Parathyroid adenoma (tissue), 2 donors: Measurements from ENCODE around the gene MAP4.
"Not testable (repeated sequence)": the region's sequence is repeated elsewhere in the genome, so short reads cannot be mapped to it uniquely, and the experiment has no call there.

Experiments
- H2AFZ ChIP-seq: fragments of 300-600 bp; sonication (generic); one replicate; pipeline ENCODE4 v1.7.0; 2017; ENCODE audit warnings: antibody characterized with exemption, mild to moderate bottlenecking
- H3K27ac ChIP-seq: fragments of 300-600 bp; sonication (generic); one replicate; pipeline ENCODE4 v1.7.0; 2017
- H3K27me3 ChIP-seq: fragments of 300-600 bp; sonication (generic); one replicate; pipeline ENCODE4 v1.7.0; 2017; ENCODE audit warnings: low read length; ENCODE audit not compliant: control insufficient read depth, insufficient read depth
- H3K36me3 ChIP-seq: fragments of 300-600 bp; sonication (generic); one replicate; pipeline ENCODE4 v1.7.0; 2017; ENCODE audit warnings: low read length; ENCODE audit not compliant: control insufficient read depth, insufficient read depth
- H3K4me1 ChIP-seq: fragments of 300-600 bp; sonication (generic); one replicate; pipeline ENCODE4 v1.7.0; 2017; ENCODE audit warnings: control low read depth
- H3K4me2 ChIP-seq: fragments of 300-600 bp; sonication (generic); one replicate; pipeline ENCODE4 v1.7.0; 2017; ENCODE audit warnings: low read length
- H3K4me3 ChIP-seq: fragments of 300-600 bp; sonication (generic); one replicate; pipeline ENCODE4 v1.7.0; 2017; ENCODE audit warnings: low read depth, low read length
- H3K79me2 ChIP-seq: fragments of 300-600 bp; sonication (generic); one replicate; pipeline ENCODE4 v1.7.0; 2017; ENCODE audit warnings: control low read depth
- H3K9ac ChIP-seq: fragments of 300-600 bp; sonication (generic); one replicate; pipeline ENCODE4 v1.7.0; 2017; ENCODE audit warnings: mild to moderate bottlenecking
- H3K9me3 ChIP-seq: fragments of 300-600 bp; sonication (generic); one replicate; pipeline ENCODE4 v1.7.0; 2017; ENCODE audit warnings: low read length; ENCODE audit not compliant: control insufficient read depth
- TF ChIP-seq, protein P1 (sequence below): fragments of 300-600 bp; sonication (generic); IDR thresholded peaks from one replicate; pipeline ENCODE4 v1.7.0; 2017; ENCODE audit warnings: antibody characterized with exemption, mild to moderate bottlenecking
- donor health status: primary hyperparathyroidism.

The MAP4 gene

DNA sequence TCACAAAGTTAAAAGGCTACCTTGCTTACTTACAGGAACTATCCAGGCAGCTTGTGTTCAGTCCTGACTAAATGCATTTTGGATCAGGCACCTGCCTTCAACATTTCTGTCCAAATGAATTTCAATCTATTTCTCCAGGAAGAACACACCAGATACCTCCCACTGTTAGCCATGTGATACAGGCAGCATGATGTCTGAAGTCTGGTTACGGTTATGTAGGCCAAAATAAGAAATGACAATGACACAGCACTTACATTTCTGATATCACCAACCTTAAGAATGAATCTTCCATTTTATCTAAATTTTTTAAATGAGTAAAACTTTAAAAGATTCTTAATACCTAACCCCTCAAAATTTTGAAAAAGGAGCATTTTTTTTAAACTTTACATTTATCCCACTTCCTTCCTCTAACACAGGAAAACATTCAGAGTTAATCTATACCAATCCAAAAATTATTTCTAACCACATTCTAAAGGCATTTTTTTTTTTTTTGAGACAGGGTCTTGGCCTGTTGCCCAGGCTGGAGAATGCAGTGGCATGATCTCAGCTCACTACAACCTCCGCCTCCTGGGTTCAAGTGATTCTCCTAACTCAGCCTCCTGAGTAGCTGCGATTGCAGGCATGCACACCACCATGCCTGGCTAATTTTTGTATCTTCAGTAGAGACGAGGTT, at the start of gene MAP4:
Gene MAP4 (minus strand): TSS at position 116 of the 673 bp plus-strand sequence. CDS start 17,556 bp downstream, outside the sequence.
- Histone ChIP-seq H3K4me3 (no peak within 1 kb of the TSS), H2AFZ (no peak within 1 kb of the TSS), H3K4me2 (no peak within 1 kb of the TSS), H3K27me3 (no peaks in the 10 kb centered on the region), H3K9me3 (no peaks in the 10 kb centered on the region), H3K79me2 (peaks cover 5% of the 10 kb centered on the region), H3K4me1 (peaks cover 2% of the 10 kb centered on the region), H3K36me3 (no peaks in the 10 kb centered on the region), H3K27ac (no peak within 1 kb of the TSS), H3K9ac (no peak within 1 kb of the TSS)
- TF ChIP-seq, protein P1, sequence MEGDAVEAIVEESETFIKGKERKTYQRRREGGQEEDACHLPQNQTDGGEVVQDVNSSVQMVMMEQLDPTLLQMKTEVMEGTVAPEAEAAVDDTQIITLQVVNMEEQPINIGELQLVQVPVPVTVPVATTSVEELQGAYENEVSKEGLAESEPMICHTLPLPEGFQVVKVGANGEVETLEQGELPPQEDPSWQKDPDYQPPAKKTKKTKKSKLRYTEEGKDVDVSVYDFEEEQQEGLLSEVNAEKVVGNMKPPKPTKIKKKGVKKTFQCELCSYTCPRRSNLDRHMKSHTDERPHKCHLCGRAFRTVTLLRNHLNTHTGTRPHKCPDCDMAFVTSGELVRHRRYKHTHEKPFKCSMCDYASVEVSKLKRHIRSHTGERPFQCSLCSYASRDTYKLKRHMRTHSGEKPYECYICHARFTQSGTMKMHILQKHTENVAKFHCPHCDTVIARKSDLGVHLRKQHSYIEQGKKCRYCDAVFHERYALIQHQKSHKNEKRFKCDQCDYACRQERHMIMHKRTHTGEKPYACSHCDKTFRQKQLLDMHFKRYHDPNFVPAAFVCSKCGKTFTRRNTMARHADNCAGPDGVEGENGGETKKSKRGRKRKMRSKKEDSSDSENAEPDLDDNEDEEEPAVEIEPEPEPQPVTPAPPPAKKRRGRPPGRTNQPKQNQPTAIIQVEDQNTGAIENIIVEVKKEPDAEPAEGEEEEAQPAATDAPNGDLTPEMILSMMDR: no peak

DNA sequence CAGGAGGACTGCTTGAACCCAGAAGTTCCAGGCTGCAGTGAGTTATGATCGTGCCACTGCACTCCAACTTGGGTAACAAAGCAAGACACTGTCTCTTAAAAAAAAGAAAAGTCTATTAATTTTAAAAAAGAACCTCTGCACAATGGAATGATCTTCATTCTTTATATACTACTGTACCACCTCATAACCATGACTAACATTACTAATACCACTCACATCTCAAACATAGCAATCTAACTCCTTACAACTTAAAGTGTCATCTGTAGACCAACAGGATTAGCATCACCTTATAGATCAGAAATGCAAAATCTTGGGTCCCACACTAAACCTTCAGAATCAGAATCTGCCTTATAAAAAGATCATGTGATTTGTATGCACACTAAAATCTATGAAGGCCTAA, 48.8 kb upstream of the MAP4 start:
- no peak overlapping the region for H3K4me3 ChIP-seq
- TF ChIP-seq, protein P1: no peak
- no peak overlapping the region for H3K27ac ChIP-seq
- H3K9ac ChIP-seq: no peak overlapping the region
- peaks cover 7% of the 10 kb centered on the region for H3K4me1 ChIP-seq
- H3K27me3 ChIP-seq: no peaks in the 10 kb centered on the region
- peaks cover 5% of the 10 kb centered on the region for H3K79me2 ChIP-seq
- no peak overlapping the region for H3K4me2 ChIP-seq
- H3K36me3 ChIP-seq: no peaks in the 10 kb centered on the region
- H2AFZ ChIP-seq: no peak overlapping the region
- H3K9me3 ChIP-seq: no peaks in the 10 kb centered on the region

- Histone ChIP-seq H3K36me3 (no peaks in the 10 kb centered on the region), H3K4me1 (peaks cover 7% of the 10 kb centered on the region), H3K4me3 (no peak overlapping the region), H3K27me3 (no peaks in the 10 kb centered on the region), H3K9ac (no peak overlapping the region), H3K9me3 (no peaks in the 10 kb centered on the region), H3K4me2 (peak overlapping the region; percentile 6), H2AFZ (no peak overlapping the region), H3K79me2 (peaks cover 5% of the 10 kb centered on the region), H3K27ac (no peak overlapping the region)
- TF ChIP-seq, protein P1: no peak
Measured at GRCh38 chr3:48064292-48064829, 48.1 kb upstream of the MAP4 start.

DNA sequence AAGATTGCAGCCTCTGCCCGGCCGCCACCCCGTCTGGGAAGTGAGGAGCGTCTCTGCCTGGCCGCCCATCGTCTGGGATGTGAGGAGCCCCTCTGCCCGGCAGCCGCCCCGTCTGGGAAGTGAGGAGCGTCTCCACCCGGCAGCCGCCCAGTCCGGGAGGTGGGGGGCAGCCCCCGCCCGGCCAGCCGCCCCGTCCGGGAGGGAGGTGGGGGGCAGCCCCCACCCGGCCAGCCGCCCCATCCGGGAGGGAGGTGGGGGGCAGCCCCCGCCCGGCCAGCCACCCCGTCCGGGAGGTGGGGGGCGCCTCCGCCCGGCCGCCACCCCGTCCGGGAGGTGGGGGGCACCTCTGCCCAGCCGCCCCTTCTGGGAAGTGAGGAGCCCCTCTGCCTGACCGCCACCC, 45.4 kb upstream of the MAP4 start:
- H3K36me3 ChIP-seq, H3K27me3 ChIP-seq, H3K4me2 ChIP-seq, H3K4me3 ChIP-seq, H3K9me3 ChIP-seq, H2AFZ ChIP-seq, H3K9ac ChIP-seq, H3K27ac ChIP-seq, H3K4me1 ChIP-seq, H3K79me2 ChIP-seq: not testable (repeated sequence)

GRCh38 chr3:48058091-48058490, 41.9 kb upstream of the MAP4 start:
- no peak overlapping the region for H3K9ac ChIP-seq
- peaks cover 5% of the 10 kb centered on the region for H3K79me2 ChIP-seq
- no peak overlapping the region for H2AFZ ChIP-seq
- no peaks in the 10 kb centered on the region for H3K27me3 ChIP-seq
- no peaks in the 10 kb centered on the region for H3K36me3 ChIP-seq
- TF ChIP-seq, protein P1: no peak
- H3K9me3 ChIP-seq: no peaks in the 10 kb centered on the region
- H3K4me2 ChIP-seq: no peak overlapping the region
- H3K4me3 ChIP-seq: no peak overlapping the region
- H3K27ac ChIP-seq: no peak overlapping the region
- H3K4me1 ChIP-seq: no peaks in the 10 kb centered on the region
